B cell (primary cell): ENCODE data around the gene CXCL6. TPM values are rescaled to one million over a fixed set of nuclear protein-coding genes. Genes with fewer than 3 reads are reported as not detected.

Source experiments
- ATAC-seq: fragments of 200-7000 bp; cut with Tn5 transposase; one replicate; pipeline ENCODE4 v1.10.0; 2021; ENCODE audit warnings: low read depth, mild to moderate bottlenecking, moderate number of reproducible peaks, moderate library complexity
- CTCF ChIA-PET: fragments of 350-600 bp; sonication (Branson Sonifier 250); formaldehyde crosslinking; loops from one replicate; lab custom pipeline; 2021; ENCODE audit warnings: antibody characterized with exemption, inconsistent platforms; lab: Charles Lee
- POLR2A ChIA-PET: fragments of 350-600 bp; sonication (Branson Sonifier 250); formaldehyde crosslinking; loops from one replicate; lab custom pipeline; 2021; ENCODE audit warnings: antibody characterized with exemption; lab: Charles Lee
- DNase-seq: peaks from one replicate; pipeline ENCODE4 v3.0.0; 2013
- H2AFZ ChIP-seq: 2 replicates; pipeline ENCODE4 v1.6.1; 2012; ENCODE audit warnings: mild to moderate bottlenecking, low read depth, low read length; ENCODE audit not compliant: insufficient read depth, poor library complexity, severe bottlenecking
- H3K27ac ChIP-seq, 2 donors: 1 replicate in 1 of 2; 2 replicates in 1 of 2; pipeline ENCODE4 v1.5.1; 2012 to 2013; ENCODE audit warnings: low read length in 2 of 2, mild to moderate bottlenecking in 2 of 2, moderate library complexity in 1 of 2
- H3K27me3 ChIP-seq, 4 experiments: fragments of 200-600 bp in 1 of 4; sonication (generic) in 1 of 4; replicated peaks in 1 of 4; 1 replicate in 2 of 4; 2 replicates in 2 of 4; pipeline versions ENCODE4 v1.6.1 to v1.7.0; 2013 to 2016; ENCODE audit warnings: low read length in 3 of 4, mild to moderate bottlenecking in 2 of 4, mixed read lengths in 1 of 4, moderate library complexity in 1 of 4; ENCODE audit not compliant: insufficient read depth in 4 of 4, control insufficient read depth in 3 of 4; ENCODE audit errors: control extremely low read depth in 1 of 4
- H3K36me3 ChIP-seq, 2 experiments: replicated peaks in 1 of 2; 1 replicate in 1 of 2; 2 replicates in 1 of 2; pipeline versions ENCODE4 v1.6.1 to v1.7.1; 2013; ENCODE audit warnings: low read length in 1 of 2; ENCODE audit not compliant: insufficient read depth in 2 of 2, control insufficient read depth in 1 of 2; ENCODE audit errors: control extremely low read depth in 1 of 2, extremely low read depth in 1 of 2
- H3K4me1 ChIP-seq, 2 donors: fragments of 200-600 bp in 1 of 2; sonication (generic) in 1 of 2; 1 replicate in 1 of 2; 2 replicates in 1 of 2; pipeline versions ENCODE4 v1.5.1 to v1.6.1; 2013 to 2017; ENCODE audit warnings: low read length in 2 of 2; ENCODE audit not compliant: control insufficient read depth in 2 of 2, insufficient read depth in 2 of 2
- H3K4me2 ChIP-seq: replicated peaks from 2 replicates; pipeline ENCODE3; 2012; ENCODE audit warnings: mild to moderate bottlenecking, low read depth, low read length; ENCODE audit not compliant: poor library complexity, severe bottlenecking
- H3K4me3 ChIP-seq, 5 experiments: fragments of 200-600 bp in 1 of 5; sonication (generic) in 1 of 5; 1 replicate in 3 of 5; 2 replicates in 2 of 5; pipeline versions ENCODE4 v1.5.1 to v1.7.0; 2011 to 2016; ENCODE audit warnings: low read length in 4 of 5, mild to moderate bottlenecking in 4 of 5, low read depth in 2 of 5, control low read depth in 1 of 5, moderate library complexity in 1 of 5; ENCODE audit not compliant: insufficient read depth in 1 of 5; ENCODE audit errors: control extremely low read depth in 1 of 5, extremely low read depth in 1 of 5
- H3K79me2 ChIP-seq: fragments of 200-600 bp; sonication (generic); one replicate; pipeline ENCODE4 v1.6.0; 2016; ENCODE audit warnings: low read length; ENCODE audit not compliant: control insufficient read depth, insufficient read depth
- H3K9ac ChIP-seq: fragments of 200-600 bp; sonication (generic); 2 replicates; pipeline ENCODE4 v1.6.1; 2017; ENCODE audit warnings: mild to moderate bottlenecking, low read length, moderate library complexity
- H3K9me3 ChIP-seq, 3 donors: one replicate each; pipeline versions ENCODE4 v1.6.1 to v1.7.1; 2013; ENCODE audit warnings: low read length in 2 of 3; ENCODE audit not compliant: control insufficient read depth in 2 of 3, insufficient read depth in 1 of 3; ENCODE audit errors: control extremely low read depth in 1 of 3
- H4K20me1 ChIP-seq: 2 replicates; pipeline ENCODE4 v1.6.0; 2012; ENCODE audit warnings: mild to moderate bottlenecking, low read length; ENCODE audit not compliant: insufficient read depth, control insufficient read depth, poor library complexity, severe bottlenecking
- H3K27ac Mint-ChIP-seq: one replicate; pipeline ENCODE4 v1.8.0; 2021; ENCODE audit warnings: mixed read lengths
- H3K27me3 Mint-ChIP-seq: one replicate; pipeline ENCODE4 v1.8.0; 2021; ENCODE audit warnings: mixed read lengths
- H3K4me1 Mint-ChIP-seq: one replicate; pipeline ENCODE4 v1.8.0; 2021; ENCODE audit warnings: mixed read lengths
- H3K4me3 Mint-ChIP-seq: one replicate; pipeline ENCODE4 v1.8.0; 2021; ENCODE audit warnings: mixed read lengths
- H3K9me3 Mint-ChIP-seq: one replicate; pipeline ENCODE4 v1.8.0; 2022; ENCODE audit warnings: mixed read lengths; ENCODE audit not compliant: insufficient read depth
- EZH2 ChIP-seq: IDR thresholded peaks from 2 replicates; pipeline ENCODE4 v1.6.1; 2012; ENCODE audit warnings: borderline replicate concordance, low read depth, mild to moderate bottlenecking, moderate library complexity, low read length; ENCODE audit not compliant: insufficient read depth, poor library complexity, severe bottlenecking
- WGBS: methylation state at CpG from one replicate; pipeline ENCODE4 v1.1.5; 2013; ENCODE audit warnings: missing lambda C conversion rate; ENCODE audit not compliant: insufficient coverage; 5-methylcytosine and 5-hydroxymethylcytosine counted together
- intact Hi-C: fragments of 100-400 bp; cut with micrococcal nuclease; formaldehyde crosslinking; loops from one replicate; pipeline ENCODE4 v1.10.0; 2022
- polyA plus RNA-seq: library from polyadenylated mRNA; depleted of rRNA; stranded (reverse); fragments of >200 nt; gene quantifications from 2 replicates; pipeline ENCODE4 v1.2.3, GENCODE V29; 2012
- total RNA-seq, 2 donors: library from RNA; stranded (reverse); fragments of 120-200 nt in 1 of 2; gene quantifications; 1 replicate in 1 of 2; 2 replicates in 1 of 2; pipeline versions ENCODE4 v1.2.3 to v1.2.4, GENCODE V29; 2013 to 2022
- TF ChIP-seq, protein P1 (sequence below): fragments of 200-600 bp; IDR thresholded peaks from one replicate; pipeline ENCODE4 v1.8.0; 2022; ENCODE audit warnings: antibody characterized with exemption, mild to moderate bottlenecking

CXCL6 gene
- total and polyA plus RNA-seq, 2 donors (not counting 1 experiment from before 2014, with no cell fraction given) = not detected

DNA sequence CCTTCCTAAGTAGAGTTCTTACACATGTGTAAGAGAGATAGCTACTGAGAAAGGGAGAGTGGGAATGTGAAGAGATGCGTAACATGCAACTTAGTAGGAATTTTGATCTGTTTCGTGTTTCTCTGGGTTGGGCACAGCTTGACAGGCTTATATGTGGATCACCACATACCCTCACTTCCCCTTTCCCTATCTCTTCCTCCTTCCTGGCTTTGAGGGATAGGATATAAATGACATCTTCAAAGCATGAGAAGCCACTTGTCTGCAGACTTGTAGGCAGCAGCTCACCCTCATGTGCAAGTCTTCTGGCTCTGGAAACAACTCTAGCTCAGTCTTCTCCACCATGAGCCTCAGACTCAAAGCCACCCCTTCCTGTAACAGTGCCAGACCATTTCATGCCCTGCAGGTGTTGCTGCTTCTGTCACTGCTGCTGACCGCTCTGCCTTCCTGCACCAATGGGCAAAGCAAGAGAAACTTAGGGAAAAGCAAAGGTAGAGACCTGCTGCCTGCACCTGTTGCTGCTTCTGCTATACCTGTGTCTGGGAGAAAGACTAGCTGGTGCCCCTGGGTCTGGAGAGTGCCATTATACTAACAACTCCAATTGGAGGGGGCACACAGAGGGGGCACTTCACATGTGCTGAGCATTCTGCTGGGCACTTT, 11.2 kb downstream of the CXCL6 start:
- H3K79me2 ChIP-seq = no peaks in the 10 kb centered on the region
- Mint-ChIP-seq H3K4me3 (no peak overlapping the region), H3K4me1 (no peaks in the 10 kb centered on the region), H3K27ac (no peak overlapping the region), H3K9me3 (no peaks in the 10 kb centered on the region), H3K27me3 (peaks cover 19% of the 10 kb centered on the region)
- H3K9me3 ChIP-seq = no peaks in the 10 kb centered on the region
- TF ChIP-seq, protein P1, sequence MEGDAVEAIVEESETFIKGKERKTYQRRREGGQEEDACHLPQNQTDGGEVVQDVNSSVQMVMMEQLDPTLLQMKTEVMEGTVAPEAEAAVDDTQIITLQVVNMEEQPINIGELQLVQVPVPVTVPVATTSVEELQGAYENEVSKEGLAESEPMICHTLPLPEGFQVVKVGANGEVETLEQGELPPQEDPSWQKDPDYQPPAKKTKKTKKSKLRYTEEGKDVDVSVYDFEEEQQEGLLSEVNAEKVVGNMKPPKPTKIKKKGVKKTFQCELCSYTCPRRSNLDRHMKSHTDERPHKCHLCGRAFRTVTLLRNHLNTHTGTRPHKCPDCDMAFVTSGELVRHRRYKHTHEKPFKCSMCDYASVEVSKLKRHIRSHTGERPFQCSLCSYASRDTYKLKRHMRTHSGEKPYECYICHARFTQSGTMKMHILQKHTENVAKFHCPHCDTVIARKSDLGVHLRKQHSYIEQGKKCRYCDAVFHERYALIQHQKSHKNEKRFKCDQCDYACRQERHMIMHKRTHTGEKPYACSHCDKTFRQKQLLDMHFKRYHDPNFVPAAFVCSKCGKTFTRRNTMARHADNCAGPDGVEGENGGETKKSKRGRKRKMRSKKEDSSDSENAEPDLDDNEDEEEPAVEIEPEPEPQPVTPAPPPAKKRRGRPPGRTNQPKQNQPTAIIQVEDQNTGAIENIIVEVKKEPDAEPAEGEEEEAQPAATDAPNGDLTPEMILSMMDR = no peak
- no peak for TF ChIP-seq EZH2
- POLR2A ChIA-PET = no interaction called here
- H3K4me1 ChIP-seq = no peaks in the 10 kb centered on the region
- CTCF ChIA-PET = no interaction called here
- no peak for DNase-seq
- H3K36me3 ChIP-seq = no peaks in the 10 kb centered on the region
- H4K20me1 ChIP-seq = no peaks in the 10 kb centered on the region
- H3K9ac ChIP-seq = no peak overlapping the region
- WGBS = 90% methylated on average over 1 of the region's 3 CpGs
- no peak overlapping the region for H2AFZ ChIP-seq
- no peak overlapping the region for H3K27ac ChIP-seq
- no peak overlapping the region for H3K4me2 ChIP-seq
- H3K27me3 ChIP-seq = no peaks in the 10 kb centered on the region
- intact Hi-C loops = no loop called here
- no peak for ATAC-seq
- no peak overlapping the region for H3K4me3 ChIP-seq

DNA sequence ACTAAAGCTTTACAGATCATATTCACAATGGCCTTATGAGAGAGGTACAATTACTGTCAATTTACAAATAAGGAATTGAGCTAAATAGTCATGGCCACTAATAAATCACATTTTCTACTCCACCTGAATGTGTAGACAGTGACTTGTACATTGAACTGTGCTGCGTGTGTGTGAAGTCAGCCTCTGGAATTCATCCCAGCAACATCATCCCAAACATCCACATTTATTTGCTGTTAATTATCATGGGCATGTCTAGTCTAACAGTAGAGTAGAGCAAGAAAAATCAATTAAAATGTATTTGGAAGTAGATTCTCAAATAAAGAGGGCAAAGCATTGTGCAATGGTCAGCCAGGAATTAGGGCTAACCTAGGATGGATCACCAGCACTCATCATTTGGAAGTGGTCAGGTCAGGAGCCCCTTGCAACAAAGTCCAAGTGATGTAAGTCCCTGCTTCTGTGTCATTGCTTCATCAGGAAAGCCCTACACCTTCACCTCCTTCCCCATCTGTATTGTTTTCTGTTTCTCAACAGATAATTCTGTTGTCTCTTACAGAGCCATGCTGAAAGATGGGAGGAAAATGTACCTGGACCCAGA, 11.8 kb downstream of the CXCL6 start:
- Histone ChIP-seq H2AFZ (no peak overlapping the region), H3K9me3 (no peaks in the 10 kb centered on the region), H3K4me3 (no peak overlapping the region), H3K36me3 (no peaks in the 10 kb centered on the region), H3K27ac (no peak overlapping the region), H3K4me1 (no peaks in the 10 kb centered on the region), H3K9ac (no peak overlapping the region), H3K27me3 (no peaks in the 10 kb centered on the region), H3K79me2 (no peaks in the 10 kb centered on the region), H4K20me1 (no peaks in the 10 kb centered on the region), H3K4me2 (no peak overlapping the region)
- Mint-ChIP-seq H3K4me3 (no peak overlapping the region), H3K4me1 (no peaks in the 10 kb centered on the region), H3K27ac (no peak overlapping the region), H3K27me3 (peaks cover 20% of the 10 kb centered on the region), H3K9me3 (no peaks in the 10 kb centered on the region)
- ATAC-seq (no peak), DNase-seq (no peak)
- ChIA-PET POLR2A (no interaction called here), CTCF (no interaction called here)
- intact Hi-C loops = no loop called here
- no peak for TF ChIP-seq EZH2
- TF ChIP-seq, protein P1 = no peak
- WGBS = no CpG with 5 or more reads among the region's 1 CpG
